Measurements from ENCODE around the gene ATP5F1B. TPM values are rescaled to one million over a fixed set of nuclear protein-coding genes. Genes with fewer than 3 reads are reported as not detected.

Gene ATP5F1B
- total RNA-seq, 4 donors from 2014 or later: 323 to 838 (median 466) TPM

GRCh38 chr12:56633468-56634241 is 12.1 kb downstream of the ATP5F1B start:
- no peak for TF ChIP-seq CTCF (IDR thresholded peaks at IDR 0.05; ENCODE audit: low read depth)

- TF ChIP-seq CTCF (IDR thresholded peaks at IDR 0.05; ENCODE audit: low read depth): no peak
These were observed 12.9 kb downstream of the ATP5F1B start for GRCh38 chr12:56632701-56633467.

GRCh38 chr12:56631790-56632700 is 13.7 kb downstream of the ATP5F1B start:
- TF ChIP-seq CTCF (IDR thresholded peaks at IDR 0.05; ENCODE audit: low read depth): no peak

DNA sequence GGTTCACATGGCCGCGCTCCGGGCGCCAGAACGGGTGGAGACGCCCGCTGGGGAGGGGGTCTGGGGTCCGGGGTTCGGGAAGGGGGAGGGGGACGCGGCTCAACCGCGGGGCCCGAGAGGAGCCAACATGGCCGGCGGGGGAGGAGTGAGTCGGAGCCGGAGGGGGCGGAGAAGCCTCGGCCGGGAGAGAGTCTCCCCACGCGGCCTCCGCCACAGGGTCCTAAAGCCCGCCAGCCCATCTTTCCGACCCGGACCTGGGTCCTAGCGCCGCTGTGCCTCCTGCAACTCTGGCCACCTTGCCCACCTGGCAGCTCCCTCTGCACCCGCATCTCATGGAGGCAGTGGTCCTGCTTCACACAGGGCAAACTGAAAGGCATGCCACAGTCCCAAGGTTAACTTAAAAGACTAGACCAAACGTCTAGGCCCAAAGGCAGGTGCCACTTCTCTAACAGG is 15.6 kb downstream of the ATP5F1B start, which contains the start of gene BAZ2A:
Gene BAZ2A (minus strand): TSS at position 147 of the 453 bp plus-strand sequence. CDS start 12,796 bp downstream, outside the sequence.
- no peak for TF ChIP-seq CTCF (IDR thresholded peaks at IDR 0.05; ENCODE audit: low read depth)

GRCh38 chr12:56629459-56630179 is 16.2 kb downstream of the ATP5F1B start:
- TF ChIP-seq CTCF (IDR thresholded peaks at IDR 0.05; ENCODE audit: low read depth): no peak

- TF ChIP-seq CTCF (IDR thresholded peaks at IDR 0.05; ENCODE audit: low read depth): no peak
These were observed 16.9 kb downstream of the ATP5F1B start for GRCh38 chr12:56628671-56629458.

Data from subcutaneous adipose tissue (tissue), 4 donors.